Skin of body (tissue), 3 donors: ENCODE results near the gene SH3BP5. TPM values are rescaled to one million over a fixed set of nuclear protein-coding genes. Genes with fewer than 3 reads are reported as not detected.

Source experiments
- DNase-seq: peaks from one replicate; lab custom pipeline; 2025; lab: John Stamatoyannopoulos, UW
- small RNA-seq: library from RNA; depleted of rRNA; stranded (forward); fragments of <200 nt; gene quantifications from one replicate; pipeline ENCODE3, GENCODE V24; 2014; ENCODE audit warnings: low replicate concordance
- total RNA-seq: library from RNA; depleted of rRNA; stranded (reverse); fragments of >200 nt; gene quantifications from one replicate; pipeline ENCODE4 v1.2.3, GENCODE V29; 2014

Gene SH3BP5
- total RNA-seq, 1 donor from 2014 or later: 44.2 TPM

DNA sequence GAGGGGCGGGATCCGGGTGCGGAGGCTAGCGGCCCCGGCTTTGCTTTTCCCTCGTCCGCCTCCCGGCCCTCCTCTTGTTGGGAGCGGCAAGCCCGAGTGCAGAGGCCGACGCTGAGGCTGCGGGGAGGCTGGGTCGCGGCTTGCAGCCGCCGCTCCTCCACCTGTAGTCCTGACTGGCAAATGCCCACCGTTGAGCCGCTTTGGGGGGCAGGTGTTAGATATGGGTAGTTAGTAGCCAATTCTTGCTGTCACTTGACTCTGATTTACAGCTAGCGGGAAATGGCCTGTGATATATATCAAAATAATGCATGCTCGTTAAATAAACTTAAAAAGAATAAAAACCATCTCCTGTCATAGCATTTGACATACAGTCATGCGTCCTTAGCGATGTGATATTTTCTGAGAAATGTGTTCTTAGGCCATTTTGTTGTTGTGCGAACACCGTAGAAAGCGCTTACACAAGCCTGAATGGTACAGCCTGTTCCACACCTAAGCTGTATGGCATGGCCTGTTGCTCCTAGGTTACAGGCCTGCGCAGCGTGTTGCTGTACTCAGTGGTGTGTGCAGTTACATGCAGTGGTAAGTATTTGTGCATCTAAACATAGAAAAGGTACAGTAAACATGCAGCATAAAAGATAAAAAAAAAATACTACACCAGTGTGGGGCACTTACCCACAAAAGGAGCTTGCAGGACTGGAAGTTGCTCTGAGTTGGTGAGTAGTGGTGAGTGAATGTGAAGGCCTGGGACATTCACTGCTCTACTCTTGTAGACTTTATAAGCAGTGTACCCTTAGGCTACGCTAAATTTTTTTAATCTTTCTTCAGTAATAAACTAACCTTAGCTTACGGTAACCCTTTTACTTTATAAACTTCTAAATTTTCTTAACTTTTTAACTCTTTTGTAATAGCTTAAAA is 125.5 kb downstream of the SH3BP5 start:
- DNase-seq: no peak

DNA sequence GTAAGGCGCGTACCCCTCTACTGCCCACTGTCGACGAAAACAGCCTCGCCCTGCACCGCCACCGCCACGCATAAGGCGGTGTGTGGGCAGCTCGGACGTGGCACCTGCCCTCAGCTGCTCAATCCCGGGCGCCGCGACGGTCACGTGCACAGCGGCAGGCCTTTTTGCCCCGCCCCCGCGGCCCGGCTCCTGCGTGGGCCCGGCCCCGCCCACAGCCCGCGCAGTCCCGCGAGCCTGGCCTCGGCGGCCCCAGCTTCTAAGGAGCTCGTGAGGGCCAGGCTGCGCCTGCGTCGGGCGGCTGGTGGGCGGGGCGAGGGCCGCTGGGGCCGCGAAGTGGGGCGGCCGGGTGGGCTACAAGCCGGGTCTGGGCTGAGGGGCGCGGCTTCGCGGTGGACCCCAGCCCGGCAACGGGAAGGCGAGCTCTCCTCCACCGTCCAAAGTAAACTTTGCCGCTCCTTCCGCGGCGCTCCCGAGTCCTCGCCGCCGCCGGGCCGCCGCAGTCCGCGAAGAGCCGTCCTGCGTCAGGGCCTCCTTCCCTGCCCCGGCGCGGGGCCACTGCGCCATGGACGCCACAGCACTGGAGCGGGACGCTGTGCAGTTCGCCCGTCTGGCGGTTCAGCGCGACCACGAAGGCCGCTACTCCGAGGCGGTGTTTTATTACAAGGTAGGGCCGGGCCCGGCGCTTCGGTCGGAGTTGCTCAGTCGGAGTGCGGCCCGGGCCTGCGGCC is 126.3 kb downstream of the SH3BP5 start, which contains the start of gene CAPN7:
Gene CAPN7, plus strand, starts transcription at position 313 of the 728 bp plus-strand sequence. Its CDS starts 250 bp downstream, at position 563.
- DNase-seq: no peak

DNA sequence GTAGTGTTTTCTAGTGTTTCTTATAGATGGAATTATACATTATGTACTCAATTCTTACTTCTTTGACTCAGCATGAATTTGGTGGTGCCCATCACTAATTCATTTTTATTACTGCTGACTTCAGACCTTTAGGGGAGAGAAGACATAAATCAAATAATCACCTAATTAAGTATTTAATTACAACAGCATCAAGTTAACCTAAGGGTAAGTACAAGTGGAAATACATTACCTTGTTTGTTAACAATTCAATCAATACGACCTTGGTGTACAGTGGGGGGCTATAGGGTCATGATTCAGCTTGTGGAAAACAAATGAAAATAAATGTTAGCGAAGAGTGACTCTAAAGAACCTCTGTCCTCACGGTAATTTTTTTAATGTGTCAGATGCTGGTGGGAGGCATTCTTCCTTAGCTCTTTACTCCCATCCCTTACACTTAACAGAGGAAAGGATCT is 126.9 kb downstream of the SH3BP5 start:
- no peak for DNase-seq

Small RNAs within 50 kb of the gene (small RNA-seq; reads per million reads assigned to genes)
- not detected for gene HMGN2P7
- gene RNU6-454P: not detected

Other genes with a start within 250 kb of the SH3BP5 start
- 26.0 TPM for gene RBSN, start 233.4 kb downstream of the SH3BP5 start, total RNA-seq
- gene CAPN7, start 126.3 kb downstream of the SH3BP5 start, total RNA-seq: 48.9 TPM
- gene METTL6, start 95.0 kb upstream of the SH3BP5 start, total RNA-seq: 24.9 TPM
- gene EAF1, start 95.0 kb upstream of the SH3BP5 start, total RNA-seq: 14.8 TPM
- gene COLQ, start 189.1 kb upstream of the SH3BP5 start, total RNA-seq: 3.7 TPM